Esophagus squamous epithelium (tissue), 5 donors: ENCODE data around the gene ADGRV1. TPM values are rescaled to one million over a fixed set of nuclear protein-coding genes. Genes with fewer than 3 reads are reported as not detected.

Experiments used
- DNase-seq: peaks from one replicate; lab custom pipeline; 2025; lab: John Stamatoyannopoulos, UW
- H3K27ac ChIP-seq, 4 donors: fragments of 200-600 bp; sonication (generic); one replicate each; pipeline ENCODE4 v1.5.1; 2016 to 2019; ENCODE audit warnings: mild to moderate bottlenecking in 1 of 4
- H3K27me3 ChIP-seq, 4 donors: fragments of 200-600 bp; sonication (generic); 1 replicate in 3 of 4; 2 replicates in 1 of 4; pipeline versions ENCODE4 v1.5.1 to v1.6.0; 2017 to 2021; ENCODE audit warnings: antibody characterized with exemption in 1 of 4
- H3K36me3 ChIP-seq, 3 donors: fragments of 200-600 bp; sonication (generic); one replicate each; pipeline ENCODE4 v1.5.1; 2016 to 2019
- H3K4me1 ChIP-seq, 3 donors: fragments of 200-600 bp; sonication (generic); one replicate each; pipeline ENCODE4 v1.5.1; 2017 to 2019
- H3K4me3 ChIP-seq, 4 donors: fragments of 200-600 bp; sonication (generic); 1 replicate in 3 of 4; 2 replicates in 1 of 4; pipeline ENCODE4 v1.5.1; 2016 to 2019; ENCODE audit warnings: mild to moderate bottlenecking in 2 of 4, moderate library complexity in 1 of 4
- H3K9me3 ChIP-seq, 3 donors: fragments of 200-600 bp; sonication (generic); one replicate each; pipeline ENCODE4 v1.5.1; 2016 to 2019
- POLR2A ChIP-seq, 4 donors: fragments of 450-650 bp; IDR thresholded peaks; one replicate each; pipeline ENCODE4 v1.6.1; 2017; ENCODE audit warnings: antibody characterized with exemption in 4 of 4, mild to moderate bottlenecking in 4 of 4, moderate library complexity in 3 of 4
- WGBS, 2 donors: methylation state at CpG; one replicate each; pipeline ENCODE4 v1.1.5; 2018; 5-methylcytosine and 5-hydroxymethylcytosine counted together
- intact Hi-C: fragments of 100-400 bp; cut with DNase I; formaldehyde crosslinking; loops from one replicate; pipeline ENCODE4 v1.15.0; 2022
- total RNA-seq, 4 donors: library from RNA; depleted of rRNA; stranded (reverse); fragments of >200 nt; gene quantifications; one replicate each; pipeline ENCODE4 v1.1.0, GENCODE V29; 2016
- TF ChIP-seq, protein P1 (sequence below), 6 experiments: fragments of 450-650 bp in 4 of 6; fragments of 200-600 bp in 2 of 6; sonication (generic) in 2 of 6; IDR thresholded peaks; one replicate each; pipeline ENCODE4 v1.5.1; 2016 to 2019; ENCODE audit warnings: antibody characterized with exemption in 6 of 6, mild to moderate bottlenecking in 4 of 6, moderate library complexity in 4 of 6
- donor health status: DM: yes; HTN: yes; CAD: no.

The ADGRV1 gene
- total RNA-seq, 4 donors from 2014 or later: 1.9 to 14.1 (median 4.0) TPM

DNA sequence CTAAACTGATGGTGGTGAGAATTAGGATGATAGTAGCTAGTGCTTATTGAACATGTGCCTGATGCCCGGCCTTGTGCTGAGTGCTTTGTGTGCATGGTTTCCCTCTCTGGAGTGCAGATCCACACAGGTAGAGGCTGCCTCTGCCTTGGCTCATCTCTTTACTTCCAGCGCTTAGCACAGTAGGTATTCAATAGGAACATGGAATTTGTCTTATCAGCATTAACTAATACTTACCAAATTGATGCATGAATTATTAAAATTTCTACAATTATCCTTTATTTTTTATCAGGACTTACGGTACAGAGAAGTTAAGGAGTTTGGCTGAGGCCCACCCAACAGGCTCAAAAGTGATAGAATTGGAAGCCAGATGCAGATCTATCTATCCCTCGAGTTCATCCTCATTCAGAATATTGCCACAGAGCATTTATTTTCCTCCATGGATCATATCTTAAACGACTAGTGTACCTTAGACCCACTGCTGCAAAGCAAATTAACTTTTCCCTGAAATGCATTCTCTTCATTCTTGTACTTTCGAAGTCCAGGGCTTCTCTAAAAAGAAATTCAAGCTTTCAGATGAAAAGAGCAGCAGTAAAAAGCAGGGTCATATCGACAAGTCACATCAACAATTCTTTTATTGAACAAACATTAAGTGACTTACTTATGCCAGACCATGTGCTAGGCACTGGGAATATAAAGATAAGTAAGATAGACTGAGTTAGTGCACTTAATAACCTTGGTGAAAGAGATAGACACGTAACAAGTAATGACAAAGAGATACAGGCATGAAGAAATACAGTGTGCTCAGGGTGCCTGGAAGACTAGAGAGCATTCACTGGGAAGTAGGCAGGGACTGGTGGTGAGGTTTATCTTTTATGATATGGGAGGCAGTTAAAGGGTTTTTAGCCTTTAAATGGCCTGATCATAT, 534.5 kb downstream of the ADGRV1 start:
- 80% methylated on average over 8 of the region's 8 CpGs for WGBS, 2 donors
- Histone ChIP-seq H3K36me3 (no peaks in the 10 kb centered on the region), H3K27me3 (no peaks in the 10 kb centered on the region), H3K27ac (no peak overlapping the region), H3K4me3 (no peak overlapping the region), H3K9me3 (no peaks in the 10 kb centered on the region), H3K4me1 (peaks cover 0 to 21% (median 0%) of the 10 kb centered on the region in 3 donors)
- TF ChIP-seq, protein P1, sequence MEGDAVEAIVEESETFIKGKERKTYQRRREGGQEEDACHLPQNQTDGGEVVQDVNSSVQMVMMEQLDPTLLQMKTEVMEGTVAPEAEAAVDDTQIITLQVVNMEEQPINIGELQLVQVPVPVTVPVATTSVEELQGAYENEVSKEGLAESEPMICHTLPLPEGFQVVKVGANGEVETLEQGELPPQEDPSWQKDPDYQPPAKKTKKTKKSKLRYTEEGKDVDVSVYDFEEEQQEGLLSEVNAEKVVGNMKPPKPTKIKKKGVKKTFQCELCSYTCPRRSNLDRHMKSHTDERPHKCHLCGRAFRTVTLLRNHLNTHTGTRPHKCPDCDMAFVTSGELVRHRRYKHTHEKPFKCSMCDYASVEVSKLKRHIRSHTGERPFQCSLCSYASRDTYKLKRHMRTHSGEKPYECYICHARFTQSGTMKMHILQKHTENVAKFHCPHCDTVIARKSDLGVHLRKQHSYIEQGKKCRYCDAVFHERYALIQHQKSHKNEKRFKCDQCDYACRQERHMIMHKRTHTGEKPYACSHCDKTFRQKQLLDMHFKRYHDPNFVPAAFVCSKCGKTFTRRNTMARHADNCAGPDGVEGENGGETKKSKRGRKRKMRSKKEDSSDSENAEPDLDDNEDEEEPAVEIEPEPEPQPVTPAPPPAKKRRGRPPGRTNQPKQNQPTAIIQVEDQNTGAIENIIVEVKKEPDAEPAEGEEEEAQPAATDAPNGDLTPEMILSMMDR (IDR thresholded peaks at IDR 0.05): no peak
- no peak for TF ChIP-seq POLR2A (IDR thresholded peaks at IDR 0.05)
- intact Hi-C loops: no loop called here
- no peak for DNase-seq

- 70 to 81% methylated on average over 3 of the region's 3 CpGs for WGBS, 2 donors
- H3K27me3 ChIP-seq: no peaks in the 10 kb centered on the region
Measured at GRCh38 chr5:91095313-91095712, 536.7 kb downstream of the ADGRV1 start.

GRCh38 chr5:91095786-91096385, 537.3 kb downstream of the ADGRV1 start:
- 71 to 81% methylated on average over 6 of the region's 6 CpGs for WGBS, 2 donors

More at GRCh38 chr5:91095313-91095712, 536.7 kb downstream of the ADGRV1 start:
- peaks cover 0 to 5% (median 0%) of the 10 kb centered on the region in 3 donors for H3K4me1 ChIP-seq
- H3K9me3 ChIP-seq: no peaks in the 10 kb centered on the region
- TF ChIP-seq POLR2A (IDR thresholded peaks at IDR 0.05): no peak
- no peak overlapping the region for H3K4me3 ChIP-seq
- H3K27ac ChIP-seq: no peak overlapping the region
- no peak for DNase-seq
- H3K36me3 ChIP-seq: no peaks in the 10 kb centered on the region
- intact Hi-C loops: no loop called here

GRCh38 chr5:91098541-91098940, 539.9 kb downstream of the ADGRV1 start:
- H3K27me3 ChIP-seq: no peaks in the 10 kb centered on the region
- 73 to 78% methylated on average over 3 of the region's 3 CpGs for whole genome bisulfite sequencing, 2 donors
- no peak for TF ChIP-seq POLR2A (IDR thresholded peaks at IDR 0.05)
- TF ChIP-seq, protein P1 (IDR thresholded peaks at IDR 0.05): no peak
- DNase-seq: no peak
- intact Hi-C loops: no loop called here
- H3K36me3 ChIP-seq: no peaks in the 10 kb centered on the region
- peak overlapping the region in 2 of 4 donors; percentile 4 to 11 for H3K27ac ChIP-seq
- no peaks in the 10 kb centered on the region for H3K9me3 ChIP-seq
- no peak overlapping the region for H3K4me3 ChIP-seq
- peaks cover 0 to 14% (median 3%) of the 10 kb centered on the region in 3 donors for H3K4me1 ChIP-seq

More at GRCh38 chr5:91095786-91096385, 537.3 kb downstream of the ADGRV1 start:
- Histone ChIP-seq H3K36me3 (no peaks in the 10 kb centered on the region), H3K27ac (no peak overlapping the region), H3K4me3 (no peak overlapping the region), H3K27me3 (no peaks in the 10 kb centered on the region), H3K9me3 (no peaks in the 10 kb centered on the region), H3K4me1 (peaks cover 0 to 4% (median 0%) of the 10 kb centered on the region in 3 donors)
- TF ChIP-seq, protein P1 (IDR thresholded peaks at IDR 0.05): no peak
- no peak for TF ChIP-seq POLR2A (IDR thresholded peaks at IDR 0.05)
- intact Hi-C loops: no loop called here
- no peak for DNase-seq

- no peaks in the 10 kb centered on the region for H3K36me3 ChIP-seq
- peaks cover 0 to 4% (median 0%) of the 10 kb centered on the region in 3 donors for H3K9me3 ChIP-seq
- no peaks in the 10 kb centered on the region for H3K27me3 ChIP-seq
- TF ChIP-seq, protein P1 (IDR thresholded peaks at IDR 0.05): peak in 5 of 6 experiments; percentile 68 to 89 (median 79)
- no peak for TF ChIP-seq POLR2A (IDR thresholded peaks at IDR 0.05)
- no peak overlapping the region for H3K27ac ChIP-seq
- intact Hi-C loops: loop anchor here (5.0 to 10.0 kb wide), 2 partner anchors 237 to 286 kb away; no protein-coding TSS in a partner anchor
- no peak overlapping the region for H3K4me3 ChIP-seq
- peak; percentile 10 for DNase-seq
- peaks cover 0 to 18% (median 3%) of the 10 kb centered on the region in 3 donors for H3K4me1 ChIP-seq
- WGBS, 2 donors: 26 to 33% methylated on average over 8 of the region's 8 CpGs
Measured at GRCh38 chr5:91101600-91102379, 543.2 kb downstream of the ADGRV1 start.
